GM12891 (cell line): ENCODE measurements around the gene RAB9A.

Experiments
- PAX5 ChIP-seq: IDR thresholded peaks from 2 replicates; pipeline ENCODE4 v1.6.1; 2011; ENCODE audit warnings: low read length, moderate library complexity, mild to moderate bottlenecking; ENCODE audit not compliant: insufficient read depth, severe bottlenecking
- POLR2A ChIP-seq: IDR thresholded peaks from 2 replicates; pipeline ENCODE4 v1.6.1; 2011; ENCODE audit warnings: low read depth, low read length, control low read depth
- POLR2AphosphoS5 ChIP-seq: IDR thresholded peaks from 2 replicates; pipeline ENCODE4 v1.6.1; 2011; ENCODE audit warnings: low read depth, low read length, control low read depth
- POU2F2 ChIP-seq: IDR thresholded peaks from 2 replicates; pipeline ENCODE4 v1.6.1; 2011; ENCODE audit warnings: low read depth, mild to moderate bottlenecking, control low read depth, low read length, moderate library complexity
- SPI1 ChIP-seq: IDR thresholded peaks from 2 replicates; pipeline ENCODE4 v1.6.1; 2011; ENCODE audit warnings: low read depth, low read length, control low read depth
- TAF1 ChIP-seq: IDR thresholded peaks from 2 replicates; pipeline ENCODE4 v1.6.1; 2011; ENCODE audit warnings: low read depth, low read length, control low read depth

DNA sequence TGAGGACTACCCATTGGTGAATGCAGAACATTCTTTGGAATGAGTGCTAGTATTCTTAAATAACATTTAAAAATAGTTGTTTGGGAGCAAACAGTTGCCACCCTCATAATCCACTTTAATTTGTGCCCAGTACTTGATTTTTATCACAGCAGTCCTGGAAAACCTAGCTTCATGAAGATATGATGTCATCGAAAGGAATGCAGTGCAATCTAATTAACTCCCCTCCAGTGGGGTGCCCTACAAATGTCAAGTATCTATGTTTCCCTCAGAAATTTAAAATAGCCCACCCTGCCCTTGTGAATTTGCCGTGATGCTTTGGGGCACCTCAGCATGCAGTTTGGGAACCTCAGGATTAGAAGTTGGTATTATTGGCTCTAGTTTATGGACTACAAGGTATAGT is 5.4 kb downstream of the RAB9A start:
- TF ChIP-seq POLR2AphosphoS5 (no peak), POLR2A (no peak), TAF1 (no peak), SPI1 (no peak), POU2F2 (no peak), PAX5 (no peak)
